MM.1S (cell line): ENCODE data around the gene GBA2.

Experiments used
- DNase-seq: peaks from one replicate; pipeline ENCODE4 v3.0.0-alpha.2; 2015
- H2AFZ ChIP-seq: fragments of 300-600 bp; sonication (generic); 2 replicates; pipeline ENCODE4 v1.6.0; 2016; ENCODE audit warnings: antibody characterized with exemption, low read length
- H3F3A ChIP-seq: fragments of 300-600 bp; sonication (generic); 2 replicates; pipeline ENCODE4 v1.6.1; 2016; ENCODE audit warnings: mild to moderate bottlenecking, antibody characterized with exemption, low read length, moderate library complexity, mixed read lengths; ENCODE audit not compliant: insufficient read depth
- H3K27ac ChIP-seq: fragments of 300-600 bp; sonication (generic); 2 replicates; pipeline ENCODE4 v1.5.1; 2016; ENCODE audit warnings: mild to moderate bottlenecking, low read length
- H3K27me3 ChIP-seq: fragments of 300-600 bp; sonication (generic); replicated peaks from 2 replicates; pipeline ENCODE4 v1.6.0; 2016; ENCODE audit warnings: low read length; ENCODE audit not compliant: insufficient read depth
- H3K36me3 ChIP-seq: fragments of 300-600 bp; sonication (generic); replicated peaks from 2 replicates; pipeline ENCODE4 v1.6.1; 2016; ENCODE audit warnings: mild to moderate bottlenecking, low read length, mixed read lengths; ENCODE audit not compliant: insufficient read depth
- H3K4me1 ChIP-seq: fragments of 300-600 bp; sonication (generic); 2 replicates; pipeline ENCODE4 v1.6.1; 2016; ENCODE audit warnings: low read length, mixed read lengths
- H3K4me2 ChIP-seq: fragments of 300-600 bp; sonication (generic); 2 replicates; pipeline ENCODE4 v1.6.0; 2016; ENCODE audit warnings: low read depth, low read length
- H3K4me3 ChIP-seq: fragments of 300-600 bp; sonication (generic); 2 replicates; pipeline ENCODE4 v1.5.1; 2016; ENCODE audit warnings: low read length, mixed read lengths
- H3K79me2 ChIP-seq: fragments of 300-600 bp; sonication (generic); 2 replicates; pipeline ENCODE4 v1.6.1; 2016; ENCODE audit warnings: mixed run types, low read length, mixed read lengths
- H3K9ac ChIP-seq: fragments of 300-600 bp; sonication (generic); 2 replicates; pipeline ENCODE4 v1.6.1; 2016; ENCODE audit warnings: low read length, mixed read lengths
- H3K9me2 ChIP-seq: fragments of 300-600 bp; sonication (generic); replicated peaks from 2 replicates; pipeline ENCODE4 v1.6.1; 2016; ENCODE audit warnings: mild to moderate bottlenecking, low read length, mixed read lengths; ENCODE audit not compliant: insufficient read depth
- H3K9me3 ChIP-seq: fragments of 300-600 bp; sonication (generic); replicated peaks from 2 replicates; pipeline ENCODE4 v1.6.1; 2016; ENCODE audit warnings: mild to moderate bottlenecking, low read length, mixed read lengths; ENCODE audit not compliant: insufficient read depth
- H4K20me1 ChIP-seq: fragments of 300-600 bp; sonication (generic); 2 replicates; pipeline ENCODE4 v1.6.1; 2016; ENCODE audit warnings: mild to moderate bottlenecking, low read length, moderate library complexity, mixed read lengths; ENCODE audit not compliant: insufficient read depth
- CTCF ChIP-seq: fragments of 300-600 bp; sonication (generic); IDR thresholded peaks from 2 replicates; pipeline ENCODE4 v1.5.1; 2016; ENCODE audit warnings: antibody characterized with exemption, low read length, mixed read lengths
- EZH2 ChIP-seq: fragments of 300-600 bp; sonication (generic); optimal IDR thresholded peaks from 2 replicates; pipeline ENCODE3; 2017; ENCODE audit warnings: low read depth, mild to moderate bottlenecking, antibody characterized with exemption, low read length, mixed read lengths
- EZH2phosphoT487 ChIP-seq: fragments of 300-600 bp; sonication (generic); IDR thresholded peaks from 2 replicates; pipeline ENCODE4 v1.6.1; 2018; ENCODE audit warnings: antibody characterized with exemption, low read length

The GBA2 gene

DNA sequence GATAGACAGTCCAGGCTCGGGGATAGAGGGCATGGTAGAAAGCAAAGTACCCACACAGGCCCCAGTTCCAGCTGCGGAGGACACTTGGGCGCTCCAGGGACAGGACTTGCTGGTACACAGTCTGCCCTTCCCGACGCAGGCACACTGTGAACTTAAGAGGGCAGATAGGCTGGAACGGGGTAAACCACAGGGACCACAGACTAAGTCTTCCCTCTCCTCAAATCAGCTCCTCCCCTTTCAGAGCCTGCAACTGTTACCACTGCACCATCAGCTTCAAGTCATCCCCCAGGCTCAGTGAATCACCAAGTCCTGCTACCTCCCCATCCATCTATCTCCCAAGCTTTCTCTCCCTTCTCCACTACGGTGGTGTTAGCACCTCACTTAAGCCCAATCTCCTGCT lies 7.3 kb downstream of the GBA2 start:
- Histone ChIP-seq H3K79me2 (peaks cover 42% of the 10 kb centered on the region), H3K4me2 (no peak overlapping the region), H3K27ac (no peak overlapping the region), H4K20me1 (no peaks in the 10 kb centered on the region), H3K9me3 (no peaks in the 10 kb centered on the region), H3K36me3 (0 out of 2 replicates have a peak, but pooled peaks cover 3% of the 10 kb centered on the region), H3K9me2 (no peaks in the 10 kb centered on the region), H3F3A (no peaks in the 10 kb centered on the region), H2AFZ (no peak overlapping the region), H3K27me3 (no peaks in the 10 kb centered on the region), H3K4me3 (no peak overlapping the region), H3K9ac (no peak overlapping the region), H3K4me1 (peaks cover 3% of the 10 kb centered on the region)
- no peak for DNase-seq
- TF ChIP-seq EZH2phosphoT487 (no peak), CTCF (no peak), EZH2 (no peak)

DNA sequence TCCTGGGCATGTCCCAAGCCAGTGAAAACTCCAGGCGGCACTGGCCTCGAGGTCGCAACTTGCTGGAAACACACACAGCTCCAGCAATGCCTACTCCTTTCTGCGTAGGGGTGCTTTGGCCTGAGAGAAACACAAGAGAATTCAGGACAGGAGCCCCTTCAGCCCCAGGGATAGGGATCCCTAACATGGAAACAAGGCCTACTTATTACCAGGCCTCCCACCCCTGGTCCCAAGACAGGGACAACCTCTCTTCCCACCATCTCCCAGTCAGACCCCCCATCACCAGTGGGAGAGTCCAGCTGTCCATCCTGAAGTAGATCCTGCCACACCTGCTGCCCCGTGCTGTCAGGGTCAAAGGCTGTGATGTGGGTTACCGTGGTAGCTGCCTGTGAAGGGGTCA lies 8.8 kb downstream of the GBA2 start:
- TF ChIP-seq EZH2 (no peak), CTCF (no peak), EZH2phosphoT487 (no peak)
- Histone ChIP-seq H3K4me1 (no peaks in the 10 kb centered on the region), H3K27ac (no peak overlapping the region), H4K20me1 (no peaks in the 10 kb centered on the region), H3K9ac (no peak overlapping the region), H3K9me2 (no peaks in the 10 kb centered on the region), H3K27me3 (no peaks in the 10 kb centered on the region), H3K79me2 (peaks cover 29% of the 10 kb centered on the region), H2AFZ (no peak overlapping the region), H3K9me3 (no peaks in the 10 kb centered on the region), H3F3A (peaks cover 6% of the 10 kb centered on the region; the same call in 1 of the 2 replicates), H3K36me3 (0 out of 2 replicates have a peak, but pooled peaks cover 3% of the 10 kb centered on the region), H3K4me3 (no peak overlapping the region), H3K4me2 (no peak overlapping the region)
- no peak for DNase-seq

GRCh38 chr9:35738924-35739323 lies 10.1 kb downstream of the GBA2 start:
- no peaks in the 10 kb centered on the region for H3K27me3 ChIP-seq
- no peaks in the 10 kb centered on the region for H4K20me1 ChIP-seq
- H3F3A ChIP-seq = peaks cover 6% of the 10 kb centered on the region; the same call in 1 of the 2 replicates
- no peak overlapping the region for H3K4me3 ChIP-seq
- TF ChIP-seq EZH2phosphoT487 (no peak), EZH2 (no peak), CTCF (no peak)
- H3K79me2 ChIP-seq = peaks cover 30% of the 10 kb centered on the region
- no peak for DNase-seq
- H3K4me1 ChIP-seq = no peaks in the 10 kb centered on the region
- no peak overlapping the region for H2AFZ ChIP-seq
- no peaks in the 10 kb centered on the region for H3K9me3 ChIP-seq
- H3K4me2 ChIP-seq = no peak overlapping the region
- H3K9me2 ChIP-seq = no peaks in the 10 kb centered on the region
- H3K9ac ChIP-seq = no peak overlapping the region
- H3K27ac ChIP-seq = no peak overlapping the region
- 0 out of 2 replicates have a peak, but pooled peaks cover 3% of the 10 kb centered on the region for H3K36me3 ChIP-seq
